Transverse colon (tissue), 4 donors: Measurements from ENCODE around the gene PYROXD2. TPM values are rescaled to one million over a fixed set of nuclear protein-coding genes. Genes with fewer than 3 reads are reported as not detected.

Experiments used
- DNase-seq: peaks from one replicate; pipeline ENCODE4 v3.0.0-alpha.2; 2019
- H3K27ac ChIP-seq, 4 donors: fragments of 200-600 bp; sonication (generic); 2 replicates each; pipeline ENCODE4 v1.5.1; 2016 to 2018; ENCODE audit warnings: inconsistent platforms in 4 of 4
- H3K27me3 ChIP-seq: fragments of 200-600 bp; sonication (generic); 2 replicates; pipeline ENCODE4 v1.5.1; 2017; ENCODE audit warnings: inconsistent platforms
- H3K36me3 ChIP-seq, 4 donors: fragments of 200-600 bp; sonication (generic); 2 replicates each; pipeline ENCODE4 v1.5.1; 2017 to 2019; ENCODE audit warnings: inconsistent platforms in 4 of 4
- H3K4me1 ChIP-seq, 4 donors: fragments of 200-600 bp; sonication (generic); 2 replicates each; pipeline ENCODE4 v1.5.1; 2017 to 2020; ENCODE audit warnings: inconsistent platforms in 4 of 4
- H3K4me3 ChIP-seq, 4 donors: fragments of 200-600 bp; sonication (generic); 1 replicate in 1 of 4; 2 replicates in 3 of 4; pipeline versions ENCODE4 v1.5.1 to v1.6.1; 2017 to 2019; ENCODE audit warnings: inconsistent platforms in 4 of 4
- H3K9me3 ChIP-seq, 2 donors: fragments of 200-600 bp; sonication (generic); 2 replicates each; pipeline ENCODE4 v1.5.1; 2017 to 2019; ENCODE audit warnings: inconsistent platforms in 2 of 2
- EP300 ChIP-seq: sonication (generic); formaldehyde crosslinking; IDR thresholded peaks from one replicate; pipeline ENCODE4 v1.6.1; 2017; ENCODE audit warnings: antibody characterized with exemption, low read depth
- POLR2A ChIP-seq: fragments of 450-650 bp; IDR thresholded peaks from one replicate; pipeline ENCODE4 v1.6.1; 2016; ENCODE audit warnings: antibody characterized with exemption, mild to moderate bottlenecking, moderate library complexity
- POLR2AphosphoS5 ChIP-seq, 3 donors: sonication (generic); formaldehyde crosslinking; IDR thresholded peaks; one replicate each; pipeline ENCODE4 v1.6.1; 2016; ENCODE audit warnings: antibody characterized with exemption in 3 of 3
- WGBS, 2 donors: methylation state at CpG; one replicate each; pipeline ENCODE4 v1.1.5; 2018; ENCODE audit warnings: low coverage in 1 of 2; 5-methylcytosine and 5-hydroxymethylcytosine counted together
- in situ Hi-C, 4 donors: fragments of 200-750 bp; cut with MboI; loops; one replicate each; pipeline versions ENCODE4 v1.15.0 to v1.15.1; 2017; ENCODE audit warnings: low sequenced_read_pairs in 3 of 4, low pct_ligation_motif_present in 1 of 4, low pct_unique_long_range_greater_than_20kb in 1 of 4
- intact Hi-C: fragments of 100-400 bp; cut with DNase I; formaldehyde crosslinking; loops from one replicate; pipeline ENCODE4 v1.15.1; 2023; ENCODE audit warnings: low total_unique reads
- total RNA-seq, 4 donors: library from RNA; depleted of rRNA; stranded (reverse); fragments of >200 nt; gene quantifications; one replicate each; pipeline ENCODE4 v1.1.0, GENCODE V29; 2016
- TF ChIP-seq, protein P1 (sequence below), 5 experiments: fragments of 200-600 bp in 3 of 5; fragments of 450-650 bp in 2 of 5; sonication (generic) in 3 of 5; IDR thresholded peaks; 1 replicate in 2 of 5; 2 replicates in 3 of 5; pipeline ENCODE4 v1.5.1; 2016 to 2017; ENCODE audit warnings: antibody characterized with exemption in 5 of 5, inconsistent platforms in 3 of 5, mild to moderate bottlenecking in 2 of 5, moderate library complexity in 1 of 5

Gene PYROXD2
- total RNA-seq, 4 donors from 2014 or later: 3.0 to 14.9 (median 8.4) TPM

DNA sequence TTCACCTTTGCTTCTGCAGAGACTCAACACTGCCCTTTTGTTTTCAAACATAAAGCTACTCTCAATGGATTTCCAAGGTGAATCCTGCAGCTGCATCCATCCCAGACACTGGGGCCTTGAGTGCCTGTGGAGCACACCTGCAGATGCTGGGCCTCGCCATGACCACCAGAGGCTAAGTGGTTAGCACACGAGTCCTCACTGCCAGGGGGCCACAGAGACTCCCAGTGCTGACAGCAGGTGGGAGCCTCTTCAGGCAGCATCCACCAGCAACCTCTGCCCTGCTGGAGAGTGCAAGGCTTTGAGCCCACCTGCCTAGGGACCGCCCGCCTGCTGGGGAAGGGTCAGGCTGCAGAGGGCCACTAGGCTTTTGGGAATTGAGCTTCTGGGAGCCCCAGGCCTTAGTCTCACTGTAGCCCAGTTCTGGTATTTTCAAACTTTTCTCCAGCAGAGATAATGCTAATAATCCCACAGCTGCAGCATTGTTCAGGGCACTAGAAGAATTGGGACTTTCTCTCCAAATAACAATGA, 41.1 kb upstream of the PYROXD2 start:
- no peak for DNase-seq
- H3K9me3 ChIP-seq: no peaks in the 10 kb centered on the region
- H3K4me3 ChIP-seq: no peak overlapping the region
- H3K36me3 ChIP-seq: no peaks in the 10 kb centered on the region
- in situ Hi-C loops (loop anchor here in 1 of 4 donors (25.0 kb wide), 1 partner anchor 206 kb away; no protein-coding TSS in a partner anchor), intact Hi-C loops (no loop called here)
- H3K27ac ChIP-seq: no peak overlapping the region
- TF ChIP-seq POLR2AphosphoS5 (IDR thresholded peaks at IDR 0.05) (no peak), POLR2A (no peak), EP300 (no peak)
- TF ChIP-seq, protein P1, sequence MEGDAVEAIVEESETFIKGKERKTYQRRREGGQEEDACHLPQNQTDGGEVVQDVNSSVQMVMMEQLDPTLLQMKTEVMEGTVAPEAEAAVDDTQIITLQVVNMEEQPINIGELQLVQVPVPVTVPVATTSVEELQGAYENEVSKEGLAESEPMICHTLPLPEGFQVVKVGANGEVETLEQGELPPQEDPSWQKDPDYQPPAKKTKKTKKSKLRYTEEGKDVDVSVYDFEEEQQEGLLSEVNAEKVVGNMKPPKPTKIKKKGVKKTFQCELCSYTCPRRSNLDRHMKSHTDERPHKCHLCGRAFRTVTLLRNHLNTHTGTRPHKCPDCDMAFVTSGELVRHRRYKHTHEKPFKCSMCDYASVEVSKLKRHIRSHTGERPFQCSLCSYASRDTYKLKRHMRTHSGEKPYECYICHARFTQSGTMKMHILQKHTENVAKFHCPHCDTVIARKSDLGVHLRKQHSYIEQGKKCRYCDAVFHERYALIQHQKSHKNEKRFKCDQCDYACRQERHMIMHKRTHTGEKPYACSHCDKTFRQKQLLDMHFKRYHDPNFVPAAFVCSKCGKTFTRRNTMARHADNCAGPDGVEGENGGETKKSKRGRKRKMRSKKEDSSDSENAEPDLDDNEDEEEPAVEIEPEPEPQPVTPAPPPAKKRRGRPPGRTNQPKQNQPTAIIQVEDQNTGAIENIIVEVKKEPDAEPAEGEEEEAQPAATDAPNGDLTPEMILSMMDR (IDR thresholded peaks at IDR 0.05): no peak
- H3K27me3 ChIP-seq: no peaks in the 10 kb centered on the region
- 83% methylated on average over 4 of the region's 4 CpGs; no CpG with 5 or more reads in 1 of the 2 donors for WGBS, 2 donors
- H3K4me1 ChIP-seq: peaks cover 7 to 11% (median 8%) of the 10 kb centered on the region in 4 donors

DNA sequence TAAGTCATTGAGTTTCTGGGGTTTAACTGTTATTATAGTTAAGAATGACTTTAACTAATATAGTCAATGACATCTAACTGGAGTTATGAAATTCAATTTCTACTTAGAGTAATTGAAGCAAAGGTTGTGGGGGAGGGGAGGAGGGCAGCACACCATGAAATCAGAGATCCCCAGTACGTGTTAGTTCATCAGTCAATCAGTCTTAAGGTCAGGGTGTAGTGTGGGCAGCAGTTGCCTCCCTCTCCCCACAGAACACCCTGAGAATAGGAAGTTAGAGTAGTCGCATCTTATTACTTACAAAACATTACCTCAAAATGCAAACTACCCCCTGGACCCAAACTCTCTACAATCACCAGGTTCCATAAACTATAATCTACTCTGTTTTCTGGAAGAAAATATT, 38.7 kb upstream of the PYROXD2 start:
- in situ Hi-C loops: loop anchor here in 1 of 4 donors (25.0 kb wide), 1 partner anchor 209 kb away; no protein-coding TSS in a partner anchor
- no peaks in the 10 kb centered on the region for H3K4me1 ChIP-seq
- 88 to 100% methylated on average over 2 of the region's 2 CpGs for WGBS, 2 donors

GRCh38 chr10:98450618-98451017, 35.6 kb upstream of the PYROXD2 start:
- intact Hi-C loops: no loop called here
- TF ChIP-seq, protein P1 (IDR thresholded peaks at IDR 0.05): no peak
- TF ChIP-seq EP300 (no peak), POLR2AphosphoS5 (IDR thresholded peaks at IDR 0.05) (no peak), POLR2A (no peak)
- no peak for DNase-seq
- no peaks in the 10 kb centered on the region for H3K9me3 ChIP-seq
- WGBS, 2 donors: 47 to 70% methylated on average over 1 of the region's 1 CpG
- H3K4me1 ChIP-seq: peaks cover 3 to 12% (median 8%) of the 10 kb centered on the region in 4 donors
- H3K27me3 ChIP-seq: no peaks in the 10 kb centered on the region
- no peak overlapping the region for H3K4me3 ChIP-seq
- no peaks in the 10 kb centered on the region for H3K36me3 ChIP-seq
- in situ Hi-C loops: loop anchor here in 1 of 4 donors (25.0 kb wide), 1 partner anchor 212 kb away; no protein-coding TSS in a partner anchor
- no peak overlapping the region for H3K27ac ChIP-seq

More for the DNA sequence above, 38.7 kb upstream of the PYROXD2 start:
- no peaks in the 10 kb centered on the region for H3K27me3 ChIP-seq
- no peak for DNase-seq
- H3K36me3 ChIP-seq: no peaks in the 10 kb centered on the region
- intact Hi-C loops: no loop called here
- TF ChIP-seq EP300: no peak
- no peak for TF ChIP-seq POLR2AphosphoS5 (IDR thresholded peaks at IDR 0.05)
- TF ChIP-seq, protein P1 (IDR thresholded peaks at IDR 0.05): no peak
- TF ChIP-seq POLR2A: no peak
- no peak overlapping the region for H3K4me3 ChIP-seq
- no peaks in the 10 kb centered on the region for H3K9me3 ChIP-seq
- no peak overlapping the region for H3K27ac ChIP-seq

- Histone ChIP-seq H3K4me3 (no peak overlapping the region), H3K27me3 (no peaks in the 10 kb centered on the region), H3K9me3 (no peaks in the 10 kb centered on the region), H3K4me1 (peaks cover 5 to 19% (median 9%) of the 10 kb centered on the region in 4 donors), H3K27ac (no peak overlapping the region), H3K36me3 (no peaks in the 10 kb centered on the region)
- TF ChIP-seq, protein P1 (IDR thresholded peaks at IDR 0.05): no peak
- TF ChIP-seq POLR2AphosphoS5 (IDR thresholded peaks at IDR 0.05) (no peak), POLR2A (no peak), EP300 (no peak)
- in situ Hi-C loops: no loop called here
- intact Hi-C loops: no loop called here
- DNase-seq: no peak
These were observed 34.3 kb upstream of the PYROXD2 start for GRCh38 chr10:98449287-98449686.
